ENCODE measurements around the gene SFRP5.

- TF ChIP-seq EZH2phosphoT487 (IDR thresholded peaks at IDR 0.05): no peak
- TF ChIP-seq, protein P1, sequence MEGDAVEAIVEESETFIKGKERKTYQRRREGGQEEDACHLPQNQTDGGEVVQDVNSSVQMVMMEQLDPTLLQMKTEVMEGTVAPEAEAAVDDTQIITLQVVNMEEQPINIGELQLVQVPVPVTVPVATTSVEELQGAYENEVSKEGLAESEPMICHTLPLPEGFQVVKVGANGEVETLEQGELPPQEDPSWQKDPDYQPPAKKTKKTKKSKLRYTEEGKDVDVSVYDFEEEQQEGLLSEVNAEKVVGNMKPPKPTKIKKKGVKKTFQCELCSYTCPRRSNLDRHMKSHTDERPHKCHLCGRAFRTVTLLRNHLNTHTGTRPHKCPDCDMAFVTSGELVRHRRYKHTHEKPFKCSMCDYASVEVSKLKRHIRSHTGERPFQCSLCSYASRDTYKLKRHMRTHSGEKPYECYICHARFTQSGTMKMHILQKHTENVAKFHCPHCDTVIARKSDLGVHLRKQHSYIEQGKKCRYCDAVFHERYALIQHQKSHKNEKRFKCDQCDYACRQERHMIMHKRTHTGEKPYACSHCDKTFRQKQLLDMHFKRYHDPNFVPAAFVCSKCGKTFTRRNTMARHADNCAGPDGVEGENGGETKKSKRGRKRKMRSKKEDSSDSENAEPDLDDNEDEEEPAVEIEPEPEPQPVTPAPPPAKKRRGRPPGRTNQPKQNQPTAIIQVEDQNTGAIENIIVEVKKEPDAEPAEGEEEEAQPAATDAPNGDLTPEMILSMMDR (IDR thresholded peaks at IDR 0.05): no peak
Observed at GRCh38 chr10:97785731-97786130, 13.9 kb upstream of the SFRP5 start.
